Endothelial cell of umbilical vein (primary cell): ENCODE measurements around the gene MOCS1. TPM values are rescaled to one million over a fixed set of nuclear protein-coding genes. Genes with fewer than 3 reads are reported as not detected.

Experiments used
- BruUV-seq: library from RNA; stranded (reverse); fragments of 400-500 nt; replicated peaks from 2 replicates; lab custom pipeline; 2021; lab: Mats Ljungman, UMichigan
- CTCF ChIA-PET: fragments of 300-600, 350-600 bp; sonication (Branson Sonifier 250); formaldehyde crosslinking; loops from one replicate; lab custom pipeline; 2021; ENCODE audit warnings: antibody characterized with exemption, inconsistent platforms; lab: Charles Lee
- POLR2A ChIA-PET: fragments of 300-600, 350-600 bp; sonication (Branson Sonifier 250); formaldehyde crosslinking; loops from one replicate; lab custom pipeline; 2021; ENCODE audit warnings: antibody characterized with exemption, inconsistent platforms; lab: Charles Lee
- DNase-seq: peaks from one replicate; pipeline ENCODE4 v3.0.0-alpha.2; 2011; ENCODE audit warnings: low read depth, low spot score
- FAIRE-seq: peaks from 2 replicates; lab custom pipeline; 2011; peaks lifted over from hg19 to GRCh38; lab: Jason Lieb, UNC
- H2AFZ ChIP-seq: 2 replicates; pipeline ENCODE4 v1.6.0; 2012; ENCODE audit warnings: low read depth, low read length, control low read depth, inconsistent platforms
- H3K27ac ChIP-seq: 2 replicates; pipeline ENCODE4 v1.5.1; 2011; ENCODE audit warnings: low read depth, mild to moderate bottlenecking, control low read depth, low read length, moderate library complexity; ENCODE audit not compliant: insufficient read depth
- H3K27me3 ChIP-seq, 2 experiments: 2 replicates each; pipeline versions ENCODE4 v1.6.0 to v1.6.1; 2011; ENCODE audit warnings: low read length in 2 of 2, mixed read lengths in 1 of 2; ENCODE audit not compliant: control insufficient read depth in 2 of 2, insufficient read depth in 2 of 2
- H3K36me3 ChIP-seq, 2 experiments: 2 replicates in 1 of 2; 3 replicates in 1 of 2; pipeline ENCODE4 v1.5.1; 2011; ENCODE audit warnings: low read length in 2 of 2, mild to moderate bottlenecking in 1 of 2, moderate library complexity in 1 of 2; ENCODE audit not compliant: control insufficient read depth in 2 of 2, insufficient read depth in 2 of 2; ENCODE audit errors: extremely low read depth in 1 of 2
- H3K4me1 ChIP-seq: 3 replicates; pipeline ENCODE4 v1.5.1; 2011; ENCODE audit warnings: mild to moderate bottlenecking, low read length; ENCODE audit not compliant: control insufficient read depth, insufficient read depth; ENCODE audit errors: extremely low read depth
- H3K4me2 ChIP-seq: 2 replicates; pipeline ENCODE4 v1.6.1; 2011; ENCODE audit warnings: low read length, control low read depth, mixed read lengths; ENCODE audit not compliant: insufficient read depth
- H3K4me3 ChIP-seq, 3 experiments: fragments of 200-600 bp in 1 of 3; sonication (generic), shearing (Covaris generic) in 1 of 3; replicated peaks in 1 of 3; 2 replicates each; pipeline ENCODE4 v1.5.1; 2011 to 2016; ENCODE audit warnings: control low read depth in 3 of 3, low read length in 3 of 3, mild to moderate bottlenecking in 2 of 3, inconsistent platforms in 1 of 3, low read depth in 1 of 3, moderate library complexity in 1 of 3; ENCODE audit not compliant: insufficient read depth in 1 of 3
- H3K79me2 ChIP-seq: 2 replicates; pipeline ENCODE4 v1.6.0; 2012; ENCODE audit warnings: low read length, inconsistent platforms; ENCODE audit not compliant: control insufficient read depth, insufficient read depth
- H3K9ac ChIP-seq: replicated peaks from 2 replicates; pipeline ENCODE3; 2011; ENCODE audit warnings: low read length, control low read depth; ENCODE audit not compliant: insufficient read depth; ENCODE audit errors: extremely low read depth
- H3K9me1 ChIP-seq: replicated peaks from 3 replicates; pipeline ENCODE4 v1.6.0; 2011; ENCODE audit warnings: mild to moderate bottlenecking, low read length; ENCODE audit not compliant: control insufficient read depth, insufficient read depth; ENCODE audit errors: extremely low read depth
- H3K9me3 ChIP-seq: replicated peaks from 2 replicates; pipeline ENCODE4 v1.5.1; 2012; ENCODE audit warnings: low read length, inconsistent platforms; ENCODE audit not compliant: control insufficient read depth, insufficient read depth
- H4K20me1 ChIP-seq: replicated peaks from 2 replicates; pipeline ENCODE3; 2011; ENCODE audit warnings: mild to moderate bottlenecking, low read length; ENCODE audit not compliant: control insufficient read depth, insufficient read depth; ENCODE audit errors: extremely low read depth
- FOS ChIP-seq: IDR thresholded peaks from 2 replicates; pipeline ENCODE4 v1.6.1; 2011; ENCODE audit warnings: mild to moderate bottlenecking, low read length, moderate library complexity, borderline replicate concordance; ENCODE audit not compliant: insufficient read depth
- GATA2 ChIP-seq: IDR thresholded peaks from 2 replicates; pipeline ENCODE4 v1.7.0; 2011; ENCODE audit warnings: low read depth, mild to moderate bottlenecking, moderate library complexity, mixed read lengths, low read length; ENCODE audit not compliant: insufficient read length, insufficient read depth
- JUN ChIP-seq: IDR thresholded peaks from 2 replicates; pipeline ENCODE4 v1.6.1; 2011; ENCODE audit warnings: borderline replicate concordance, low read depth; ENCODE audit not compliant: insufficient read length, insufficient read depth
- MYC ChIP-seq: IDR thresholded peaks from one replicate; pipeline ENCODE4 v1.6.1; 2011; ENCODE audit warnings: mild to moderate bottlenecking, low read depth, low read length
- POLR2A ChIP-seq: IDR thresholded peaks from 2 replicates; pipeline ENCODE4 v1.6.1; 2012; ENCODE audit warnings: low read depth, mild to moderate bottlenecking, control low read depth, low read length
- dilution Hi-C: fragments of 300-500 bp; cut with MboI; formaldehyde crosslinking; loops from one replicate; pipeline ENCODE4 v1.15.0; 2019; ENCODE audit warnings: low sequenced_read_pairs; ENCODE audit not compliant: extremely low pct_ligation_motif_present
- intact Hi-C: fragments of 100-400 bp; cut with micrococcal nuclease; formaldehyde crosslinking; loops from one replicate; pipeline ENCODE4 v1.10.0; 2022
- polyA plus RNA-seq, 4 experiments: library from polyadenylated mRNA; depleted of rRNA in 3 of 4; stranded (reverse) in 3 of 4; unstranded in 1 of 4; fragments of >200 nt; gene quantifications; 2 replicates each; pipeline versions ENCODE4 v1.2.1 to v1.2.3, GENCODE V29; 2011 to 2012; ENCODE audit warnings: missing spikeins in 1 of 4
- total RNA-seq: library from RNA; stranded (reverse); gene quantifications from 2 replicates; pipeline ENCODE4 v1.2.3, GENCODE V29; 2021
- TF ChIP-seq, protein P1 (sequence below): IDR thresholded peaks from 2 replicates; pipeline ENCODE4 v1.6.1; 2011; ENCODE audit not compliant: insufficient read depth, insufficient read length

MOCS1 gene
- total and polyA plus RNA-seq, 2 donors (not counting 3 experiments of a cell fraction or from before 2014, with no cell fraction given): 8.3 to 12.8 TPM

DNA sequence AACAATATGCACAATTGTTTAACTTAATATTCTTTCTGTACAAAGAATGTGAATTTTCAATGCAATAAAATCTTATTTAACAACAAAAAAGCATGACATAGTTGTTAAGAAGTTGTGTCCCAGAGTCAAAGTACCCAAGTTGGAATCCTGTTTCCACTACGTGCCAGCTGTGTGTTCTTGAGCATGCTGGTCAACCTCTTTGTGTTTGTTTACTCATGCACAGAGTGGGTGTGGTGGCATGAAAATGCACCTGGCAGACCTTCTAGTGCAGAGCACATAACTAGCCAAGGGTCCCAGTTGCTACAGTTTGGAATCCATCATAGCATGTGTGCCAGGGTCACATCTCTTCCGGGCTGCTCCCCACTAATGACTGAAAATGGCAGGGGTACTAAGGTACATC lies 24.7 kb upstream of the MOCS1 start:
- Histone ChIP-seq H3K9ac (no peak overlapping the region), H3K4me1 (no peaks in the 10 kb centered on the region), H3K27ac (no peak overlapping the region), H2AFZ (no peak overlapping the region), H3K9me3 (no peaks in the 10 kb centered on the region), H3K79me2 (no peaks in the 10 kb centered on the region), H3K4me2 (no peak overlapping the region), H4K20me1 (no peaks in the 10 kb centered on the region), H3K27me3 (peaks cover 0 to 2% of the 10 kb centered on the region in 2 experiments), H3K4me3 (no peak overlapping the region), H3K36me3 (no peaks in the 10 kb centered on the region), H3K9me1 (no peaks in the 10 kb centered on the region)
- TF ChIP-seq FOS (no peak), POLR2A (no peak), JUN (no peak), MYC (no peak)
- FAIRE-seq (no peak), DNase-seq (no peak)
- BruUV-seq: no TSS peak
- ChIA-PET CTCF (no interaction called here), POLR2A (no interaction called here)
- dilution Hi-C loops (no loop called here), intact Hi-C loops (no loop called here)

DNA sequence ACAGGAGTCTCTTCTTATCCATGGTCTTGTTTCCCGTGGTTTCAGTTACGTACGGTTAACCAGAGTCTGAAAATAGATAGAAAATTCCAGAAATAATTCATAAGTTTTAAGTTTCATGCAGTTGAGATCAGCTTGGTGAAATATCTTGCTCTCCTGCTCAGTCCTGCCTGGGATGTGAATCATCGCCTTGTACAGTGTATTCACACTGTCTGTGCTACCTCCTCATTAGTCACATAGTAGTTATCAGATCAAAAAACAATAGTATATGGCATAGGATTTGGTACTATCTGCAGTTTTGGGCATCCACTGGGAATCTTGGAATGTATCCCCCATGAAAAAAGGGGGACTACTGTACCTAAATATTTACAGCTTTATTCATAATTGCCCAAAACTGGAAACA lies 22.7 kb upstream of the MOCS1 start:
- no peak overlapping the region for H3K4me2 ChIP-seq
- intact Hi-C loops (no loop called here), dilution Hi-C loops (no loop called here)
- H3K4me1 ChIP-seq: no peaks in the 10 kb centered on the region
- no peak overlapping the region for H3K27ac ChIP-seq
- no peak for DNase-seq
- FAIRE-seq: no peak
- ChIA-PET CTCF (no interaction called here), POLR2A (no interaction called here)
- TF ChIP-seq JUN (no peak), GATA2 (peak; percentile 61)
- TF ChIP-seq, protein P1, sequence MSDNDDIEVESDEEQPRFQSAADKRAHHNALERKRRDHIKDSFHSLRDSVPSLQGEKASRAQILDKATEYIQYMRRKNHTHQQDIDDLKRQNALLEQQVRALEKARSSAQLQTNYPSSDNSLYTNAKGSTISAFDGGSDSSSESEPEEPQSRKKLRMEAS: no peak
- no peaks in the 10 kb centered on the region for H3K9me3 ChIP-seq
- no peaks in the 10 kb centered on the region for H3K9me1 ChIP-seq
- H3K36me3 ChIP-seq: no peaks in the 10 kb centered on the region
- no peaks in the 10 kb centered on the region for H3K79me2 ChIP-seq
- no peak overlapping the region for H3K9ac ChIP-seq
- no peak overlapping the region for H3K4me3 ChIP-seq
- H3K27me3 ChIP-seq: no peaks in the 10 kb centered on the region
- no peaks in the 10 kb centered on the region for H4K20me1 ChIP-seq
- no peak overlapping the region for H2AFZ ChIP-seq
- BruUV-seq: no TSS peak
